Activated CD4-positive, alpha-beta T cell treated with anti-CD3 and anti-CD28 coated beads, Interleukin-2, amount 10 ng/mL, durations not matched to agents 7 days and 5 days (primary cell): ENCODE results near the gene LLCFC1. TPM values are rescaled to one million over a fixed set of nuclear protein-coding genes. Genes with fewer than 3 reads are reported as not detected.

Source experiments
- CTCF ChIA-PET: fragments of 350-600 bp; sonication (Branson Sonifier 250); formaldehyde crosslinking; loops from one replicate; lab custom pipeline; 2021; ENCODE audit warnings: antibody characterized with exemption; lab: Charles Lee
- POLR2A ChIA-PET: fragments of 350-600 bp; sonication (Branson Sonifier 250); formaldehyde crosslinking; loops from one replicate; lab custom pipeline; 2021; ENCODE audit warnings: antibody characterized with exemption; lab: Charles Lee
- DNase-seq: peaks from one replicate; pipeline ENCODE4 v3.0.0-alpha.2; 2020
- H3K27ac Mint-ChIP-seq: one replicate; pipeline ENCODE4 v1.8.0; 2021; ENCODE audit warnings: mild to moderate bottlenecking, moderate library complexity, mixed read lengths
- H3K27me3 Mint-ChIP-seq: one replicate; pipeline ENCODE4 v1.8.0; 2021; ENCODE audit warnings: mixed read lengths
- H3K36me3 Mint-ChIP-seq: one replicate; pipeline ENCODE4 v1.8.0; 2021; ENCODE audit warnings: low read depth, mixed read lengths
- H3K4me1 Mint-ChIP-seq: one replicate; pipeline ENCODE4 v1.8.0; 2021; ENCODE audit warnings: mixed read lengths
- H3K4me3 Mint-ChIP-seq: one replicate; pipeline ENCODE4 v1.8.0; 2021; ENCODE audit warnings: mild to moderate bottlenecking, moderate library complexity, mixed read lengths
- H3K9me3 Mint-ChIP-seq: one replicate; pipeline ENCODE4 v1.8.0; 2021; ENCODE audit warnings: mixed read lengths
- total RNA-seq, 2 experiments: library from RNA; stranded (reverse); gene quantifications; one replicate each; pipeline ENCODE4 v1.2.3, GENCODE V29; 2021

LLCFC1 gene
- not detected for total RNA-seq

GRCh38 chr7:142939226-142939910, at the start of gene LLCFC1:
Gene LLCFC1, plus strand, starts transcription at chr7:142939484. Its CDS starts 138 bp downstream, at chr7:142939622.
- Mint-ChIP-seq H3K4me1 (no peaks in the 10 kb centered on the region), H3K36me3 (no peaks in the 10 kb centered on the region), H3K9me3 (no peaks in the 10 kb centered on the region), H3K27me3 (no peaks in the 10 kb centered on the region), H3K4me3 (no peak within 1 kb of the TSS), H3K27ac (no peak within 1 kb of the TSS)
- ChIA-PET POLR2A (no interaction called here), CTCF (no interaction called here)
- DNase-seq, result no peak

GRCh38 chr7:142889816-142890215, 49.5 kb upstream of the LLCFC1 start:
- no peak for DNase-seq
- Mint-ChIP-seq H3K4me1 (peaks cover 2% of the 10 kb centered on the region), H3K9me3 (no peaks in the 10 kb centered on the region), H3K27ac (no peak overlapping the region), H3K27me3 (no peaks in the 10 kb centered on the region), H3K4me3 (no peak overlapping the region), H3K36me3 (no peaks in the 10 kb centered on the region)
- CTCF ChIA-PET, result no interaction called here
- POLR2A ChIA-PET, result no interaction called here

- no peak for DNase-seq
- no peaks in the 10 kb centered on the region for H3K36me3 Mint-ChIP-seq
- POLR2A ChIA-PET, result no interaction called here
- no peak overlapping the region for H3K4me3 Mint-ChIP-seq
- no peaks in the 10 kb centered on the region for H3K9me3 Mint-ChIP-seq
- H3K4me1 Mint-ChIP-seq, result peaks cover 2% of the 10 kb centered on the region
- H3K27ac Mint-ChIP-seq, result no peak overlapping the region
- H3K27me3 Mint-ChIP-seq, result no peaks in the 10 kb centered on the region
- CTCF ChIA-PET, result no interaction called here
Measured at GRCh38 chr7:142890874-142891485, 48.3 kb upstream of the LLCFC1 start.

GRCh38 chr7:142891490-142892082, 47.7 kb upstream of the LLCFC1 start:
- Mint-ChIP-seq H3K27me3 (no peaks in the 10 kb centered on the region), H3K27ac (no peak overlapping the region), H3K4me3 (no peak overlapping the region), H3K36me3 (no peaks in the 10 kb centered on the region), H3K4me1 (peaks cover 2% of the 10 kb centered on the region), H3K9me3 (no peaks in the 10 kb centered on the region)
- ChIA-PET CTCF (no interaction called here), POLR2A (no interaction called here)
- no peak for DNase-seq

- ChIA-PET CTCF (no interaction called here), POLR2A (no interaction called here)
- H3K27ac Mint-ChIP-seq, result no peak overlapping the region
- no peak for DNase-seq
- no peak overlapping the region for H3K4me3 Mint-ChIP-seq
- no peaks in the 10 kb centered on the region for H3K27me3 Mint-ChIP-seq
- no peaks in the 10 kb centered on the region for H3K36me3 Mint-ChIP-seq
- no peaks in the 10 kb centered on the region for H3K9me3 Mint-ChIP-seq
- peaks cover 2% of the 10 kb centered on the region for H3K4me1 Mint-ChIP-seq
Measured at GRCh38 chr7:142892951-142893350, 46.3 kb upstream of the LLCFC1 start.

- H3K9me3 Mint-ChIP-seq, result no peaks in the 10 kb centered on the region
- CTCF ChIA-PET, result interaction anchor here (0.7 to 1.6 kb wide), 2 partner anchors 13 to 18 kb away, joined by 3 to 4 read pairs; no protein-coding TSS in a partner anchor
- H3K4me1 Mint-ChIP-seq, result peaks cover 2% of the 10 kb centered on the region
- no peaks in the 10 kb centered on the region for H3K36me3 Mint-ChIP-seq
- H3K4me3 Mint-ChIP-seq, result no peak overlapping the region
- POLR2A ChIA-PET, result no interaction called here
- H3K27me3 Mint-ChIP-seq, result no peaks in the 10 kb centered on the region
- no peak overlapping the region for H3K27ac Mint-ChIP-seq
- DNase-seq, result no peak
Measured at GRCh38 chr7:142894112-142894984, 44.9 kb upstream of the LLCFC1 start.

GRCh38 chr7:142894985-142895593, 44.2 kb upstream of the LLCFC1 start:
- no peak for DNase-seq
- Mint-ChIP-seq H3K4me1 (peaks cover 2% of the 10 kb centered on the region), H3K27ac (no peak overlapping the region), H3K4me3 (no peak overlapping the region), H3K36me3 (no peaks in the 10 kb centered on the region), H3K27me3 (no peaks in the 10 kb centered on the region), H3K9me3 (no peaks in the 10 kb centered on the region)
- CTCF ChIA-PET, result interaction anchor here (1.6 kb wide), 1 partner anchor 19 kb away, joined by 3 read pairs; no protein-coding TSS in a partner anchor
- POLR2A ChIA-PET, result no interaction called here

GRCh38 chr7:142896151-142896550, 43.1 kb upstream of the LLCFC1 start:
- H3K27ac Mint-ChIP-seq, result no peak overlapping the region
- H3K9me3 Mint-ChIP-seq, result no peaks in the 10 kb centered on the region
- POLR2A ChIA-PET, result no interaction called here

GRCh38 chr7:142896741-142897379, 42.4 kb upstream of the LLCFC1 start:
- H3K36me3 Mint-ChIP-seq, result no peaks in the 10 kb centered on the region
- ChIA-PET POLR2A (no interaction called here), CTCF (no interaction called here)
- no peak overlapping the region for H3K27ac Mint-ChIP-seq
- H3K27me3 Mint-ChIP-seq, result peaks cover 2% of the 10 kb centered on the region
- no peaks in the 10 kb centered on the region for H3K9me3 Mint-ChIP-seq
- H3K4me1 Mint-ChIP-seq, result peaks cover 2% of the 10 kb centered on the region
- DNase-seq, result no peak
- H3K4me3 Mint-ChIP-seq, result no peak overlapping the region

More at GRCh38 chr7:142896151-142896550, 43.1 kb upstream of the LLCFC1 start:
- Mint-ChIP-seq H3K36me3 (no peaks in the 10 kb centered on the region), H3K4me3 (no peak overlapping the region), H3K4me1 (peaks cover 2% of the 10 kb centered on the region), H3K27me3 (no peaks in the 10 kb centered on the region)
- CTCF ChIA-PET, result interaction anchor here (1.6 kb wide), 1 partner anchor 20 kb away, joined by 3 read pairs; no protein-coding TSS in a partner anchor
- DNase-seq, result no peak

- DNase-seq, result no peak
- no peak overlapping the region for H3K27ac Mint-ChIP-seq
- H3K36me3 Mint-ChIP-seq, result no peaks in the 10 kb centered on the region
- no peaks in the 10 kb centered on the region for H3K9me3 Mint-ChIP-seq
- H3K4me3 Mint-ChIP-seq, result no peak overlapping the region
- H3K27me3 Mint-ChIP-seq, result peaks cover 5% of the 10 kb centered on the region
- CTCF ChIA-PET, result interaction anchor here (0.5 kb wide), 1 partner anchor 40 kb away, joined by 3 read pairs; no protein-coding TSS in a partner anchor
- peaks cover 2% of the 10 kb centered on the region for H3K4me1 Mint-ChIP-seq
- POLR2A ChIA-PET, result no interaction called here
Measured at GRCh38 chr7:142897691-142898090, 41.6 kb upstream of the LLCFC1 start.

- ChIA-PET POLR2A (no interaction called here), CTCF (interaction anchor here (0.5 to 1.0 kb wide), 2 partner anchors 18 to 39 kb away, joined by 3 read pairs; no protein-coding TSS in a partner anchor)
- H3K9me3 Mint-ChIP-seq, result no peaks in the 10 kb centered on the region
- peaks cover 7% of the 10 kb centered on the region for H3K27me3 Mint-ChIP-seq
- no peaks in the 10 kb centered on the region for H3K36me3 Mint-ChIP-seq
- H3K4me3 Mint-ChIP-seq, result no peak overlapping the region
- no peaks in the 10 kb centered on the region for H3K4me1 Mint-ChIP-seq
- DNase-seq, result no peak
- no peak overlapping the region for H3K27ac Mint-ChIP-seq
Measured at GRCh38 chr7:142898377-142899170, 40.7 kb upstream of the LLCFC1 start.
